ENCODE measurements around the gene ATP6V1A. TPM values are rescaled to one million over a fixed set of nuclear protein-coding genes. Genes with fewer than 3 reads are reported as not detected.

The ATP6V1A gene
- total and polyA plus RNA-seq, 5 donors from 2014 or later: 19.3 to 50.6 (median 43.0) TPM

GRCh38 chr3:113771993-113772392, 25.2 kb downstream of the ATP6V1A start:
- ATAC-seq (ENCODE audit: low read depth in 2 of 2) (no peak), DNase-seq (no peak)
- H3K4me1 ChIP-seq (ENCODE audit: control insufficient read depth, insufficient read depth, low read length, poor library complexity, severe bottlenecking): no peaks in the 10 kb centered on the region
- Mint-ChIP-seq H3K36me3 (peaks cover 7% of the 10 kb centered on the region), H3K4me3 (no peak overlapping the region), H3K27ac (no peak overlapping the region), H3K4me1 (peaks cover 0 to 22% (median 12%) of the 10 kb centered on the region in 4 donors), H3K9me3 (no peaks in the 10 kb centered on the region), H3K27me3 (no peaks in the 10 kb centered on the region)
- H3K27ac ChIP-seq (ENCODE audit: insufficient read depth, low read length, poor library complexity, severe bottlenecking): no peak overlapping the region
- H3K27me3 ChIP-seq (ENCODE audit: control insufficient read depth, insufficient read depth, low read length): no peaks in the 10 kb centered on the region
- H3K4me3 ChIP-seq (ENCODE audit: low read depth, low read length): no peak overlapping the region
- no peaks in the 10 kb centered on the region for H3K9me3 ChIP-seq (ENCODE audit: control insufficient read depth in 2 of 2, low read length in 2 of 2)
- H3K36me3 ChIP-seq (ENCODE audit: control insufficient read depth, insufficient read depth, low read length): no peaks in the 10 kb centered on the region

- H3K27me3 ChIP-seq (ENCODE audit: control insufficient read depth, insufficient read depth, low read length): no peaks in the 10 kb centered on the region
- Mint-ChIP-seq H3K27ac (no peak overlapping the region), H3K4me1 (peaks cover 0 to 24% (median 15%) of the 10 kb centered on the region in 4 donors), H3K36me3 (peaks cover 7% of the 10 kb centered on the region), H3K9me3 (no peaks in the 10 kb centered on the region), H3K27me3 (no peaks in the 10 kb centered on the region), H3K4me3 (no peak overlapping the region)
- no peaks in the 10 kb centered on the region for H3K4me1 ChIP-seq (ENCODE audit: control insufficient read depth, insufficient read depth, low read length, poor library complexity, severe bottlenecking)
- no peak overlapping the region for H3K4me3 ChIP-seq (ENCODE audit: low read depth, low read length)
- H3K9me3 ChIP-seq (ENCODE audit: control insufficient read depth in 2 of 2, low read length in 2 of 2): no peaks in the 10 kb centered on the region
- no peak overlapping the region for H3K27ac ChIP-seq (ENCODE audit: insufficient read depth, low read length, poor library complexity, severe bottlenecking)
- H3K36me3 ChIP-seq (ENCODE audit: control insufficient read depth, insufficient read depth, low read length): no peaks in the 10 kb centered on the region
- ATAC-seq (ENCODE audit: low read depth in 2 of 2) (no peak), DNase-seq (no peak)
Observed at GRCh38 chr3:113773381-113773780, 26.5 kb downstream of the ATP6V1A start.

GRCh38 chr3:113775516-113775915, 28.7 kb downstream of the ATP6V1A start:
- no peak for ATAC-seq (ENCODE audit: low read depth in 2 of 2)

GRCh38 chr3:113776564-113776963, 29.7 kb downstream of the ATP6V1A start:
- no peak overlapping the region for H3K4me3 Mint-ChIP-seq
- DNase-seq: no peak
- H3K4me1 Mint-ChIP-seq: peaks cover 10 to 26% (median 19%) of the 10 kb centered on the region in 4 donors
- H3K27me3 Mint-ChIP-seq: no peaks in the 10 kb centered on the region
- peaks cover 18% of the 10 kb centered on the region for H3K36me3 Mint-ChIP-seq
- H3K4me3 ChIP-seq (ENCODE audit: low read depth, low read length): no peak overlapping the region
- no peak overlapping the region for H3K27ac ChIP-seq (ENCODE audit: insufficient read depth, low read length, poor library complexity, severe bottlenecking)
- H3K9me3 ChIP-seq (ENCODE audit: control insufficient read depth in 2 of 2, low read length in 2 of 2): no peaks in the 10 kb centered on the region
- no peaks in the 10 kb centered on the region for H3K4me1 ChIP-seq (ENCODE audit: control insufficient read depth, insufficient read depth, low read length, poor library complexity, severe bottlenecking)
- H3K27ac Mint-ChIP-seq: no peak overlapping the region
- peaks cover 4% of the 10 kb centered on the region for H3K36me3 ChIP-seq (ENCODE audit: control insufficient read depth, insufficient read depth, low read length)
- no peaks in the 10 kb centered on the region for H3K27me3 ChIP-seq (ENCODE audit: control insufficient read depth, insufficient read depth, low read length)
- no peaks in the 10 kb centered on the region for H3K9me3 Mint-ChIP-seq
- no peak for ATAC-seq (ENCODE audit: low read depth in 2 of 2)

More at GRCh38 chr3:113775516-113775915, 28.7 kb downstream of the ATP6V1A start:
- H3K9me3 Mint-ChIP-seq: no peaks in the 10 kb centered on the region
- no peaks in the 10 kb centered on the region for H3K4me1 ChIP-seq (ENCODE audit: control insufficient read depth, insufficient read depth, low read length, poor library complexity, severe bottlenecking)
- peaks cover 4 to 26% (median 19%) of the 10 kb centered on the region in 4 donors for H3K4me1 Mint-ChIP-seq
- no peaks in the 10 kb centered on the region for H3K27me3 ChIP-seq (ENCODE audit: control insufficient read depth, insufficient read depth, low read length)
- peaks cover 15% of the 10 kb centered on the region for H3K36me3 Mint-ChIP-seq
- no peak overlapping the region for H3K4me3 ChIP-seq (ENCODE audit: low read depth, low read length)
- no peaks in the 10 kb centered on the region for H3K9me3 ChIP-seq (ENCODE audit: control insufficient read depth in 2 of 2, low read length in 2 of 2)
- no peak overlapping the region for H3K4me3 Mint-ChIP-seq
- H3K27ac Mint-ChIP-seq: peak overlapping the region in 1 of 3 donors; percentile 28
- H3K36me3 ChIP-seq (ENCODE audit: control insufficient read depth, insufficient read depth, low read length): peaks cover 4% of the 10 kb centered on the region
- DNase-seq: no peak
- no peak overlapping the region for H3K27ac ChIP-seq (ENCODE audit: insufficient read depth, low read length, poor library complexity, severe bottlenecking)
- H3K27me3 Mint-ChIP-seq: no peaks in the 10 kb centered on the region

GRCh38 chr3:113783463-113783862, 36.6 kb downstream of the ATP6V1A start:
- H3K4me1 ChIP-seq (ENCODE audit: control insufficient read depth, insufficient read depth, low read length, poor library complexity, severe bottlenecking): no peaks in the 10 kb centered on the region
- ATAC-seq (ENCODE audit: low read depth in 2 of 2): no peak
- H3K36me3 Mint-ChIP-seq: peaks cover 22% of the 10 kb centered on the region

GRCh38 chr3:113783980-113784379, 37.1 kb downstream of the ATP6V1A start:
- H3K27me3 ChIP-seq (ENCODE audit: control insufficient read depth, insufficient read depth, low read length): no peaks in the 10 kb centered on the region
- H3K27ac Mint-ChIP-seq: no peak overlapping the region
- no peaks in the 10 kb centered on the region for H3K4me1 ChIP-seq (ENCODE audit: control insufficient read depth, insufficient read depth, low read length, poor library complexity, severe bottlenecking)
- H3K27me3 Mint-ChIP-seq: no peaks in the 10 kb centered on the region
- H3K27ac ChIP-seq (ENCODE audit: insufficient read depth, low read length, poor library complexity, severe bottlenecking): no peak overlapping the region
- H3K4me3 ChIP-seq (ENCODE audit: low read depth, low read length): no peak overlapping the region
- H3K36me3 ChIP-seq (ENCODE audit: control insufficient read depth, insufficient read depth, low read length): peaks cover 31% of the 10 kb centered on the region
- no peak for ATAC-seq (ENCODE audit: low read depth in 2 of 2)
- peaks cover 4 to 16% (median 7%) of the 10 kb centered on the region in 4 donors for H3K4me1 Mint-ChIP-seq
- peaks cover 22% of the 10 kb centered on the region for H3K36me3 Mint-ChIP-seq
- no peaks in the 10 kb centered on the region for H3K9me3 Mint-ChIP-seq
- H3K9me3 ChIP-seq (ENCODE audit: control insufficient read depth in 2 of 2, low read length in 2 of 2): no peaks in the 10 kb centered on the region
- peak in 1 of 3 donors; percentile 26 for DNase-seq
- no peak overlapping the region for H3K4me3 Mint-ChIP-seq

More at GRCh38 chr3:113783463-113783862, 36.6 kb downstream of the ATP6V1A start:
- no peak overlapping the region for H3K4me3 ChIP-seq (ENCODE audit: low read depth, low read length)
- H3K4me1 Mint-ChIP-seq: peaks cover 4 to 16% (median 7%) of the 10 kb centered on the region in 4 donors
- no peaks in the 10 kb centered on the region for H3K9me3 Mint-ChIP-seq
- H3K27me3 Mint-ChIP-seq: no peaks in the 10 kb centered on the region
- H3K27ac Mint-ChIP-seq: no peak overlapping the region
- no peak overlapping the region for H3K27ac ChIP-seq (ENCODE audit: insufficient read depth, low read length, poor library complexity, severe bottlenecking)
- no peak for DNase-seq
- no peaks in the 10 kb centered on the region for H3K9me3 ChIP-seq (ENCODE audit: control insufficient read depth in 2 of 2, low read length in 2 of 2)
- H3K27me3 ChIP-seq (ENCODE audit: control insufficient read depth, insufficient read depth, low read length): no peaks in the 10 kb centered on the region
- peaks cover 27% of the 10 kb centered on the region for H3K36me3 ChIP-seq (ENCODE audit: control insufficient read depth, insufficient read depth, low read length)
- no peak overlapping the region for H3K4me3 Mint-ChIP-seq

GRCh38 chr3:113791381-113791780, 44.5 kb downstream of the ATP6V1A start:
- H3K27ac Mint-ChIP-seq: peak overlapping the region in 1 of 3 donors; percentile 16
- H3K36me3 Mint-ChIP-seq: peaks cover 32% of the 10 kb centered on the region
- H3K9me3 ChIP-seq (ENCODE audit: control insufficient read depth in 2 of 2, low read length in 2 of 2): no peaks in the 10 kb centered on the region
- H3K27ac ChIP-seq (ENCODE audit: insufficient read depth, low read length, poor library complexity, severe bottlenecking): no peak overlapping the region
- no peaks in the 10 kb centered on the region for H3K9me3 Mint-ChIP-seq
- no peaks in the 10 kb centered on the region for H3K27me3 Mint-ChIP-seq
- peaks cover 39% of the 10 kb centered on the region for H3K36me3 ChIP-seq (ENCODE audit: control insufficient read depth, insufficient read depth, low read length)
- no peak for DNase-seq
- no peak overlapping the region for H3K4me3 ChIP-seq (ENCODE audit: low read depth, low read length)
- no peak for ATAC-seq (ENCODE audit: low read depth in 2 of 2)
- no peaks in the 10 kb centered on the region for H3K4me1 ChIP-seq (ENCODE audit: control insufficient read depth, insufficient read depth, low read length, poor library complexity, severe bottlenecking)
- peaks cover 0 to 5% (median 0%) of the 10 kb centered on the region in 4 donors for H3K4me1 Mint-ChIP-seq
- H3K27me3 ChIP-seq (ENCODE audit: control insufficient read depth, insufficient read depth, low read length): no peaks in the 10 kb centered on the region
- H3K4me3 Mint-ChIP-seq: no peak overlapping the region

GRCh38 chr3:113794526-113794925, 47.7 kb downstream of the ATP6V1A start:
- Histone ChIP-seq H3K27me3 (ENCODE audit: control insufficient read depth, insufficient read depth, low read length) (no peaks in the 10 kb centered on the region), H3K4me1 (ENCODE audit: control insufficient read depth, insufficient read depth, low read length, poor library complexity, severe bottlenecking) (no peaks in the 10 kb centered on the region), H3K9me3 (ENCODE audit: control insufficient read depth in 2 of 2, low read length in 2 of 2) (no peaks in the 10 kb centered on the region), H3K27ac (ENCODE audit: insufficient read depth, low read length, poor library complexity, severe bottlenecking) (no peak overlapping the region), H3K4me3 (ENCODE audit: low read depth, low read length) (no peak overlapping the region), H3K36me3 (ENCODE audit: control insufficient read depth, insufficient read depth, low read length) (peaks cover 35% of the 10 kb centered on the region)
- Mint-ChIP-seq H3K27ac (no peak overlapping the region), H3K4me1 (peaks cover 0 to 5% (median 0%) of the 10 kb centered on the region in 4 donors), H3K4me3 (no peak overlapping the region), H3K36me3 (peaks cover 29% of the 10 kb centered on the region), H3K9me3 (no peaks in the 10 kb centered on the region), H3K27me3 (no peaks in the 10 kb centered on the region)
- no peak for DNase-seq
- no peak for ATAC-seq (ENCODE audit: low read depth in 2 of 2)

All from CD4-positive, CD25-positive, alpha-beta regulatory T cell (primary cell).